Esophagus squamous epithelium (tissue), 5 donors: ENCODE data around the gene SINHCAF. TPM values are rescaled to one million over a fixed set of nuclear protein-coding genes. Genes with fewer than 3 reads are reported as not detected.

Experiments used
- DNase-seq: peaks from one replicate; lab custom pipeline; 2025; lab: John Stamatoyannopoulos, UW
- H3K27ac ChIP-seq, 4 donors: fragments of 200-600 bp; sonication (generic); one replicate each; pipeline ENCODE4 v1.5.1; 2016 to 2019; ENCODE audit warnings: mild to moderate bottlenecking in 1 of 4
- H3K27me3 ChIP-seq, 4 donors: fragments of 200-600 bp; sonication (generic); 1 replicate in 3 of 4; 2 replicates in 1 of 4; pipeline versions ENCODE4 v1.5.1 to v1.6.0; 2017 to 2021; ENCODE audit warnings: antibody characterized with exemption in 1 of 4
- H3K36me3 ChIP-seq, 3 donors: fragments of 200-600 bp; sonication (generic); one replicate each; pipeline ENCODE4 v1.5.1; 2016 to 2019
- H3K4me1 ChIP-seq, 3 donors: fragments of 200-600 bp; sonication (generic); one replicate each; pipeline ENCODE4 v1.5.1; 2017 to 2019
- H3K4me3 ChIP-seq, 4 donors: fragments of 200-600 bp; sonication (generic); 1 replicate in 3 of 4; 2 replicates in 1 of 4; pipeline ENCODE4 v1.5.1; 2016 to 2019; ENCODE audit warnings: mild to moderate bottlenecking in 2 of 4, moderate library complexity in 1 of 4
- H3K9me3 ChIP-seq, 3 donors: fragments of 200-600 bp; sonication (generic); one replicate each; pipeline ENCODE4 v1.5.1; 2016 to 2019
- CTCF ChIP-seq, 6 experiments: fragments of 450-650 bp in 4 of 6; fragments of 200-600 bp in 2 of 6; sonication (generic) in 2 of 6; IDR thresholded peaks; one replicate each; pipeline ENCODE4 v1.5.1; 2016 to 2019; ENCODE audit warnings: antibody characterized with exemption in 6 of 6, mild to moderate bottlenecking in 4 of 6, moderate library complexity in 4 of 6
- POLR2A ChIP-seq, 4 donors: fragments of 450-650 bp; IDR thresholded peaks; one replicate each; pipeline ENCODE4 v1.6.1; 2017; ENCODE audit warnings: antibody characterized with exemption in 4 of 4, mild to moderate bottlenecking in 4 of 4, moderate library complexity in 3 of 4
- WGBS, 2 donors: methylation state at CpG; one replicate each; pipeline ENCODE4 v1.1.5; 2018; 5-methylcytosine and 5-hydroxymethylcytosine counted together
- intact Hi-C: fragments of 100-400 bp; cut with DNase I; formaldehyde crosslinking; loops from one replicate; pipeline ENCODE4 v1.15.0; 2022
- total RNA-seq, 4 donors: library from RNA; depleted of rRNA; stranded (reverse); fragments of >200 nt; gene quantifications; one replicate each; pipeline ENCODE4 v1.1.0, GENCODE V29; 2016
- donor health status: DM: yes; HTN: yes; CAD: no.

The SINHCAF gene
- total RNA-seq, 4 donors from 2014 or later = 52.2 to 71.9 (median 62.0) TPM

GRCh38 chr12:31316891-31317290, 9.1 kb downstream of the SINHCAF start:
- TF ChIP-seq POLR2A (IDR thresholded peaks at IDR 0.05) = no peak
- no peak for TF ChIP-seq CTCF (IDR thresholded peaks at IDR 0.05)
- Histone ChIP-seq H3K4me1 (peaks cover 5 to 70% (median 16%) of the 10 kb centered on the region in 3 donors), H3K9me3 (no peaks in the 10 kb centered on the region), H3K27me3 (no peaks in the 10 kb centered on the region), H3K4me3 (peak overlapping the region in 2 of 4 donors; percentile 26 to 56), H3K36me3 (no peaks in the 10 kb centered on the region), H3K27ac (peak overlapping the region in 3 of 4 donors; percentile 7 to 65 (median 44))
- 30 to 37% methylated on average over 3 of the region's 3 CpGs for WGBS, 2 donors
- intact Hi-C loops = no loop called here
- no peak for DNase-seq

DNA sequence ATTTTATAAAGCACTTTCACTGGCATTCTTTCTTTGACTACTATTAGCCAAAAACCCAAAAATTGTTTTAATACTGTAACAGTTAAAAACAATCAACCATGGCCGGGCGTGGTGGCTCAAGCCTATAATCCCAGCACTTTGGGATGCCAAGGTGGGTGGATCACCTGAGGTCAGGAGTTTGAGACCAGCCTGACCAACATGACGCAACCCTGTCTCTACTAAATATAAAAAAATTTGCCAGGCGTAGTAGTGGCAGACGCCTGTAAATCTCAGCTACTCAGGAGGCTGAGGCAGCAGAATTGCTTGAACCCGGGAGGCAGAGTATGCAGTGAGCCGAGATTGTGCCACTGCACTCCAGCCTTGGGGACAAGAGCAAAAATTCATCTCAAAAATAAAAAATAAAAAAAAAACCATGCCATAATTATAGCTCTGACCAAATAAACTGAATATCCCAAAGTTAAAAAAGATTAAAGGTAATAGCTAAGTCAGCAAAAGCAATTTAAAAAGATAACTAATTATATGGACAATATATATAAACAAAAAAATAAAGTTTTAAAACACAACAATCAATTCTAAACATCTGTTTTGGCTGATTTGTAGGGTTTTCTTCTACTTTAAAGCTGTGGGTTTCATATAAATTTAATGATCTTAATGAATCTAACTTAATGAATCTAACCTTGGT, 10.0 kb downstream of the SINHCAF start:
- Histone ChIP-seq H3K4me1 (peaks cover 5 to 62% (median 16%) of the 10 kb centered on the region in 3 donors), H3K27me3 (no peaks in the 10 kb centered on the region), H3K9me3 (no peaks in the 10 kb centered on the region), H3K27ac (no peak overlapping the region), H3K4me3 (no peak overlapping the region), H3K36me3 (no peaks in the 10 kb centered on the region)
- intact Hi-C loops = no loop called here
- 57 to 64% methylated on average over 4 to 7 of the region's 7 CpGs for WGBS, 2 donors
- DNase-seq = no peak
- TF ChIP-seq POLR2A (IDR thresholded peaks at IDR 0.05) = no peak
- TF ChIP-seq CTCF (IDR thresholded peaks at IDR 0.05) = no peak

DNA sequence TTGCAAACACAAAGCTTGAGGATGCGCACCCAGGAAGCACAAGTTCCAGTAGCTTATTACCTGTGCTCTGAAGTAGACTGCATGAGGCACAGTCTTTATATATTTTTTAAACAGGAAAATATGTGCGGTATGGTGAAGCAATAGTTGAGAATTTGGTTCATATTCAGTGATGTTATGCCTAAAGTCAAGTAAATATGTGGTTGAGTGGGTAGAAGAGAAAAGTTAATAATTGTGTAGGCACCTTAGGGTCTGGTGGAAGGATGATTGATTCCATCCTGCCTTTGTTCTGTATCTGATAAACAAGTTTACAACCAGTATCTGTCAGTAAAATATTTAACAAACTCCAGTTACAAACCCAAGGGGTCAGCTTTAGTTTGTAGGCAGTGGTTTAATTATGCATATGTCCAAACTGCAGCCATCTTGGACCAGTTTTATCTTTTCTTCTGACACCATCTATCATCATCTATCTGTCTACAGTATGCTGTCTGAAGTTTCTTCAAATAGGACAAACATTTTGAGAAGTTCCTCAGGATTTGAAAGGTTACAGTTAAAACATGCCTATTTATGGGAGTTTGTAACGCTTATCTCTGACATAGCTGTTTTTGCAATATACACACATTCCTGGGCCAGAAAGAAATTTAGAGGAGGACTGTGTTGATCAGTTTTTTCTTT, 10.8 kb downstream of the SINHCAF start:
- no peaks in the 10 kb centered on the region for H3K36me3 ChIP-seq
- 77 to 83% methylated on average over 3 of the region's 3 CpGs for WGBS, 2 donors
- intact Hi-C loops = no loop called here
- H3K4me3 ChIP-seq = no peak overlapping the region
- H3K4me1 ChIP-seq = peaks cover 5 to 54% (median 16%) of the 10 kb centered on the region in 3 donors
- no peak overlapping the region for H3K27ac ChIP-seq
- H3K27me3 ChIP-seq = no peaks in the 10 kb centered on the region
- DNase-seq = no peak
- no peaks in the 10 kb centered on the region for H3K9me3 ChIP-seq
- no peak for TF ChIP-seq POLR2A (IDR thresholded peaks at IDR 0.05)
- TF ChIP-seq CTCF (IDR thresholded peaks at IDR 0.05) = no peak

GRCh38 chr12:31312431-31312830, 13.5 kb downstream of the SINHCAF start:
- no peaks in the 10 kb centered on the region for H3K9me3 ChIP-seq
- H3K4me3 ChIP-seq = no peak overlapping the region
- H3K36me3 ChIP-seq = no peaks in the 10 kb centered on the region
- TF ChIP-seq CTCF (IDR thresholded peaks at IDR 0.05) (no peak), POLR2A (IDR thresholded peaks at IDR 0.05) (no peak)
- WGBS, 2 donors = 75 to 95% methylated on average over 1 of the region's 1 CpG
- no peak overlapping the region for H3K27ac ChIP-seq
- H3K4me1 ChIP-seq = peaks cover 5 to 27% (median 10%) of the 10 kb centered on the region in 3 donors
- no peak for DNase-seq
- intact Hi-C loops = no loop called here
- no peaks in the 10 kb centered on the region for H3K27me3 ChIP-seq

- 96 to 100% methylated on average over 2 of the region's 2 CpGs for whole genome bisulfite sequencing, 2 donors
- intact Hi-C loops = no loop called here
- no peak for TF ChIP-seq POLR2A (IDR thresholded peaks at IDR 0.05)
- TF ChIP-seq CTCF (IDR thresholded peaks at IDR 0.05) = no peak
- Histone ChIP-seq H3K27me3 (no peaks in the 10 kb centered on the region), H3K27ac (no peak overlapping the region), H3K4me3 (no peak overlapping the region), H3K9me3 (no peaks in the 10 kb centered on the region), H3K4me1 (peaks cover 5 to 20% (median 6%) of the 10 kb centered on the region in 3 donors), H3K36me3 (no peaks in the 10 kb centered on the region)
- no peak for DNase-seq
These were observed 14.2 kb downstream of the SINHCAF start for GRCh38 chr12:31311634-31312258.
